T-helper 1 cell treated with Interleukin-12 subunit alpha and Interleukin-12 subunit beta and Interleukin-4 antibody, amounts not matched to agents 30 μg/mL and 1 μg/mL, for 36 hours (primary cell): ENCODE results near the gene NUP107.

ENCODE experiments used
- H3K27ac Mint-ChIP-seq: one replicate; pipeline ENCODE4 v1.8.0; 2021; ENCODE audit warnings: mild to moderate bottlenecking, mixed read lengths
- H3K27me3 Mint-ChIP-seq: one replicate; pipeline ENCODE4 v1.8.0; 2021; ENCODE audit warnings: low read depth, mixed read lengths
- H3K36me3 Mint-ChIP-seq: one replicate; pipeline ENCODE4 v1.8.0; 2021; ENCODE audit warnings: low read depth, mixed read lengths
- H3K4me1 Mint-ChIP-seq: one replicate; pipeline ENCODE4 v1.8.0; 2021; ENCODE audit warnings: low read depth, mixed read lengths
- H3K4me3 Mint-ChIP-seq: one replicate; pipeline ENCODE4 v1.8.0; 2021; ENCODE audit warnings: mild to moderate bottlenecking, moderate library complexity, mixed read lengths
- H3K9me3 Mint-ChIP-seq: one replicate; pipeline ENCODE4 v1.8.0; 2021; ENCODE audit warnings: mixed read lengths

The NUP107 gene

DNA sequence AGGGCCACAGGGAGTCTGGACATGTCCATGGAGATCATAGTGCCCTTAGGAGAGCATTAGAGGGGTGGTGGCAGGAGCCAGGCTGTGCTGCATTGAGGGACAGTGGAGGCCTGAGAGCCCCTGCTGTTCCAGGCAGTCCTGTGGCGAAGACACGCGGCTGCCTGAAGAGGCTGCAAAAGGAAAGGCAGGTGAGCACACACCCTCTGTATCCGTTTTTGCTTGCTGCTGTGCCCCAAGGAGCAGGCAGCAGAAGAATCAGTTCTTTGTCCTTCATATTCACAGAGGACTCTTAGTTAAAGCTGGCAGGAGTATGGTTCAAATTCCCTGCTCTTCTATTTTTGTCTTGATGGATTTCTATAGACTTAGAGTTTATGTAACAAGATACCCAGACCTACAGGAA, 63.7 kb downstream of the NUP107 start:
- Mint-ChIP-seq H3K4me1 (peaks cover 28% of the 10 kb centered on the region), H3K4me3 (no peak overlapping the region), H3K27me3 (no peaks in the 10 kb centered on the region), H3K27ac (no peak overlapping the region), H3K36me3 (peaks cover 36% of the 10 kb centered on the region), H3K9me3 (no peaks in the 10 kb centered on the region)

DNA sequence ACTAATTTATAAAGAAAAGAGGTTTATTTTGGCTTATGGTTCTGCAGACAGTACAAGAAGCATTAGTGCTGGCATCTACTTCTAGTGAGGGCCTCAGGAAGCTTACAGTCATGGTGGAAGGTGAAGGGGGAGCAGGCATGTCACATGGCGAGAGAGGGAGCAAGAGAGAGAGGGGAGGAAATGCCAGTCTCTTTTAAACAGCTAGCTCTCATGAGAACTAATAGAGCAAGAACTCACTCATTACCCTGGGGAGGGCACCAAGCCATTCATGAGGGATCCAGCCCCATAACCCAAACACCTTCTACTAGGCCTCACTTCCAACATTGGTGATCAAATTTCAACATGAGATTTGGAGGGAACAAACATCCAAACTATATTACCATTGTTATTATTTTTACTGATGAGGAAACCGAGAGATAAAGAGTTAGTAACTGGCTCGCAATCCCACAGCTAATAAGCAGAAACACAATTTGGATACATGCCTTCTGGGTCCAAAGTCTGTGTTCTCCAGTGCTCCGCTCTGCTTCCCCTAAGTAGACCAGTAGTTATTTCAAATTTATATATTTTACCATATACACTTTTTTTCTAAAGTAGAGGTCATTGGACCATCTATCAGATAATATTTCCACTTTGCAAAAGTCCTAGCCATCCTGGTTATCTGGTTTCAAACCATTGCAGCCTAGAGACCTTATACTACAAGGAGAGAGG, 68.9 kb downstream of the NUP107 start:
- Mint-ChIP-seq H3K4me1 (peaks cover 2% of the 10 kb centered on the region), H3K27ac (no peak overlapping the region), H3K36me3 (peaks cover 27% of the 10 kb centered on the region), H3K9me3 (no peaks in the 10 kb centered on the region), H3K4me3 (no peak overlapping the region), H3K27me3 (no peaks in the 10 kb centered on the region)

DNA sequence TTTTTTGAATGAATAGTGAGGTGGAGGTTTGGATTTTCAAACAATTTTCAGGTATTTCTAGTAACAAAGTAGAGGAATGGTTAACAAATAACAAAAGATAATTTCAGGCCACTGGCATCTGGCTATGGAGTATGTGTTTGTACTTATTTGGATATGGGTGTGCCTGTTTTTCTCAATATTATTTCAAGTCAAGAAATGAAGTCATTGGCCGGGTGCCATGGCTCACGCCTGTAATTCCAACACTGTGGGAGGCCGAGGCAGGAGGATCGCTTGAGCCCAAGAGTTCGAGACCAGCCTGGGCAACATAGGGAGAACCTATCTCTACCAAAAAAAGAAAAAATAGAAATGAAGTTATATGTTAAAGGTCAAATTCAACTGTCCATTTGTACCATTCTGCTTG, 73.1 kb downstream of the NUP107 start:
- Mint-ChIP-seq H3K9me3 (no peaks in the 10 kb centered on the region), H3K4me1 (peaks cover 3% of the 10 kb centered on the region), H3K27ac (no peak overlapping the region), H3K36me3 (peaks cover 26% of the 10 kb centered on the region), H3K4me3 (no peak overlapping the region), H3K27me3 (no peaks in the 10 kb centered on the region)

DNA sequence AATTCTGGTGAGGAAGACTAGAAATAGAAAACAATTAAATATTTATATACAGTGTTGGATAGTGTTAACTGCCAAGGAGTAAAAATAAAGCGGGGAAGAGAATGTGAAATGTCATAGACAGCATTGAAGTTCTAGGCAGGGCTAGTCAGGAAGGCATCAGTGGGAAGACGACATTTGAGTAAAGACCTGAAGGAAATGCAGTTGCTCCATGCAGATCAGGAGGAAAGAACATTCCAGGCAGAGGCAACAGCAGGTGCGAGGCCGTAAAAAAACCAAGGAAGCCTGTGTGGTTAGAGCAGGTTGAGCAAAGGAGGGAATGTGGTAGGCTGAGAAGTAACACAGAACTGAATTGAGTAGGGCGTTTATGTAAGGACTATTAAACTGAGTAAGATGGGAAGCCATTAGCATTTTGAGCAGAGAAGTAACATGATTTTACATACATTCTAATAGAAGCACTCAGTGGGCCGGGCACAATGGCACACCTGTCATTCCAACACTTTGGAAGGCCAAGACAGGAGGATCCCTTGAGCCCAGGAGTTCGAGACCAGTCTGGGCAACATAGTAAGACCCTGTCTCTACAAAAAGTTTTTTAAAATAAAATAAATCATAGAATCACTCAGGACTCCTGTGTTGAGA, 74.1 kb downstream of the NUP107 start:
- H3K4me3 Mint-ChIP-seq: no peak overlapping the region
- H3K36me3 Mint-ChIP-seq: peaks cover 19% of the 10 kb centered on the region
- peak overlapping the region; percentile 6 for H3K27ac Mint-ChIP-seq
- no peaks in the 10 kb centered on the region for H3K27me3 Mint-ChIP-seq
- peaks cover 3% of the 10 kb centered on the region for H3K4me1 Mint-ChIP-seq
- no peaks in the 10 kb centered on the region for H3K9me3 Mint-ChIP-seq

DNA sequence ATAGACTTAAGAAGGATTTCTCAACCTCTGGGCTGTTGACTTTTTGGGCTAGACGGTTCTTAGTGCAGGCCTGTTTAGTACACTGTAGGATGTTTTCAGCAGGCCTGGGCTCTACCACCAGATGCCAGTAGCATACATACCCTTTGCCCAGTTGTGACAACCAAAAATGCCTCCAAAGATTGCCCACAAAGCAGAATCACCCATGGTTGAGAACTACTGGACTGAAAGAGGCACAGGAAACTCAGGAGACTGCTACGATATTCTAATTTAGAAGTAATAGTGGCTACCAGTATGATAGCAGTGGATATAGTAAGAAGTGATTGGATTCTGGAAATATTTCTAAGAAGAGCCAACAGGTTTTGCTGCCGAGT, 74.6 kb downstream of the NUP107 start:
- Mint-ChIP-seq H3K4me3 (no peak overlapping the region), H3K27me3 (no peaks in the 10 kb centered on the region), H3K27ac (no peak overlapping the region), H3K4me1 (peaks cover 3% of the 10 kb centered on the region), H3K36me3 (peaks cover 19% of the 10 kb centered on the region), H3K9me3 (no peaks in the 10 kb centered on the region)

DNA sequence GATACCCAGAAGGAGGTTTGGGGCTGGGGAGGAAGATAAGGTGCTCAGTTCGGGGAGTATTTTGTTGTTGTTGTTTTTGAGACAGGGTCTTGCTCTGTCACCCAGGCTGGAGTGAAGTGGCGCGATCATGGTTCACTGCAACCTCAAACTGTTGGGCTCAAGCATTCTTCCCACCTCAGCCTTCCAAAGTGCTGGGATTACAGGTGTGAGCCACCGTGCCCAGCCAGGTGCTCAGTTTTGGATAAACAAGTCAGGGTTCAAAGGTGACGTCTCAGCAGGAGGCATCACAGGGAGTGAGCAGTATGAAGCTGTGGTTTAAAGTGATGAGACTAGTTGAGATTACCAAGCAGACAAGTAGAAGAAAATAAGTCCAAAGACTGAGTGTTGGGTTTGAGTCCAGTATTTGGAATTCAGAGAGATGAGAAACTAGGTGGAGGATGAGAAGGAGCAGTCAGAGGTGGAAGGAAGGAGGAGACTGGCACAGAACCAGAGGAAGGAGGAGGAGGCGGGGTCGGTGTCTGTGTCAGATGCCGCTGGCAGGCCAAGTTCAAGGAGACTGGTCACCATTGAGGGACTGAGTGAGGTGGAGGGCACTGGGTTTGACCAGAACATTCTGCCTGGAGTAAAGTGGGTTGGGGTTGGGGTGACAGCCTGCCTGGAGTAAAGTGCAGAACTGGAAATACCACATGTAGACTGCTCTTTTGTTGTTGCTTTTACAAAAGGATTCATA, 75.3 kb downstream of the NUP107 start:
- H3K27ac Mint-ChIP-seq: peak overlapping the region; percentile 10
- peaks cover 3% of the 10 kb centered on the region for H3K4me1 Mint-ChIP-seq
- no peaks in the 10 kb centered on the region for H3K27me3 Mint-ChIP-seq
- no peaks in the 10 kb centered on the region for H3K9me3 Mint-ChIP-seq
- H3K4me3 Mint-ChIP-seq: no peak overlapping the region
- peaks cover 22% of the 10 kb centered on the region for H3K36me3 Mint-ChIP-seq

DNA sequence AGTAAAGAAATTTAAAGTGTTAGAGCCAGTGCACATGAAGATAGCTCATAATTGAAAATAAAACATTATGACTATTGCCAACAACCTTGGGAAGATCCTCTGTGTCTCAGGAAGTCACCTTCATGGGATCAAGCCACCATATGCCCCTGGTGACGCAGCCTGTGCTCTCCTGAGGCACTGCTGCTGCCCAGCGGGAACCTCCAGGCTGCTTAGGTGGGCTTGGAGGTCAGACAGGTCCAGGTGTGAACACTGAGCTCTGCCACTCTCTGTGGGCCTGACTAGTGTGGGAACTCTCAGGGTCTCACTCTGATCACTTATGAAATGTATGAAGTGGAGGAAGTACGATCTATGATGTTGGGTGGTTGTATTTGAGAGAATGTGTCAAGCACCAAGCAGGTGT, 75.9 kb downstream of the NUP107 start:
- H3K27me3 Mint-ChIP-seq: no peaks in the 10 kb centered on the region
- H3K4me1 Mint-ChIP-seq: peaks cover 3% of the 10 kb centered on the region
- H3K4me3 Mint-ChIP-seq: no peak overlapping the region
- no peak overlapping the region for H3K27ac Mint-ChIP-seq
- no peaks in the 10 kb centered on the region for H3K9me3 Mint-ChIP-seq
- H3K36me3 Mint-ChIP-seq: peaks cover 22% of the 10 kb centered on the region

DNA sequence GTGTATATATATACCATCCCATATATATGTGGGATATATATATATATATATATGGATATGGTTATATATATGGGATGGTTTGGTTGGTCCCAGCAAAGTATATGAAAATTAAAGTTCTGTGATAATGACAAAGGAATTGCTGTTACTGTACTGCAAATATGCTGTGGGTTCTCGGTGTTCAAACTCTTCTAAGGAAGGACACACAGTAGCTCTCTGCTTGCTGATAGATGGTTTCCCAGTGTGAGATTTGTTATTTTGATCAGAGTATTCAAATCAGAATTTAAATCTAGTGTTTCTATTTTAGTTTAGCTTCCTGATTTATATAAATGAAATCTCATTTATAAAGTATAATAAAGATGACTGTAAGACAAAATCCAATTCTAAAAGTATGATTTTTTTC, 78.9 kb downstream of the NUP107 start:
- peaks cover 6% of the 10 kb centered on the region for H3K4me1 Mint-ChIP-seq
- H3K27me3 Mint-ChIP-seq: no peaks in the 10 kb centered on the region
- no peak overlapping the region for H3K27ac Mint-ChIP-seq
- H3K9me3 Mint-ChIP-seq: no peaks in the 10 kb centered on the region
- H3K4me3 Mint-ChIP-seq: no peak overlapping the region
- peaks cover 18% of the 10 kb centered on the region for H3K36me3 Mint-ChIP-seq

DNA sequence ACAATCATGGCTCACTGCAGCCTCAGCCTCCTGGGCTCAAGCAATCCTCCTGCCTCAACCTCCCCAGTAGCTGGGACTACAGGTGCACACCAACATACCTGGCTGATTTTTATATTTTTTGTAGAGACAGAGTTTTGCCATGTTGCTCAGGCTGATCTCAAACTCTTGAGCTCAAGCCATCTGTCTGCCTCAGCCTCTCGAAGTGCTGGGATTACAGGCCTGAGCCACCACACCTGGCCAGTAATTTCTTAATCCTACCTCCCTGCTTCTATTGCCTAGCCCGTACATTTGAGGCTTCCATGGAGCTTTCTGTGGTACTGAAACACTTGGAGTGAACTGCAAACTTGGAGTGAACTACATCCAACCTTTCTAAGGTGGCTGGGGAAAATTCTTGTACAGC, 79.9 kb downstream of the NUP107 start:
- no peaks in the 10 kb centered on the region for H3K27me3 Mint-ChIP-seq
- H3K36me3 Mint-ChIP-seq: peaks cover 15% of the 10 kb centered on the region
- no peak overlapping the region for H3K27ac Mint-ChIP-seq
- no peaks in the 10 kb centered on the region for H3K9me3 Mint-ChIP-seq
- peaks cover 5% of the 10 kb centered on the region for H3K4me1 Mint-ChIP-seq
- H3K4me3 Mint-ChIP-seq: no peak overlapping the region

DNA sequence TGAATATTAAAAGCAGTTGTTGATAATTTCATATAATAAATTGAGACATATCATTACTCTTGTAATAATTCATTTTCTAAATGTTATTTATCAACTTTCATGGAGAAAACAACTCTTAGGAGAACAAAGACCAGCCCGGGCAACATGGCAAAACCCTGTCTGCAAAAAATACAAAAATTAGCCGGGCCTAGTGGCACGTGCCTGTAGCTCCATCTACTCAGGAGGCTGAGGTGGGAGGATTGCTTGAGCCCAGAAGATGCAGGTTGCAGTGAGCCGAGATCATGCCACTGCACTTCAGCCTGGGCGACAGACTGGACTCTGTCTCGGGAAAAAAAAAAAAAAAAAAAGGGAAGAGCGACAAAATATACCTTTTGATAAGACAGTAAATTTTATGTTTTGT, 80.4 kb downstream of the NUP107 start:
- Mint-ChIP-seq H3K27ac (no peak overlapping the region), H3K4me1 (peaks cover 5% of the 10 kb centered on the region), H3K36me3 (peaks cover 12% of the 10 kb centered on the region), H3K4me3 (no peak overlapping the region), H3K27me3 (no peaks in the 10 kb centered on the region), H3K9me3 (no peaks in the 10 kb centered on the region)

DNA sequence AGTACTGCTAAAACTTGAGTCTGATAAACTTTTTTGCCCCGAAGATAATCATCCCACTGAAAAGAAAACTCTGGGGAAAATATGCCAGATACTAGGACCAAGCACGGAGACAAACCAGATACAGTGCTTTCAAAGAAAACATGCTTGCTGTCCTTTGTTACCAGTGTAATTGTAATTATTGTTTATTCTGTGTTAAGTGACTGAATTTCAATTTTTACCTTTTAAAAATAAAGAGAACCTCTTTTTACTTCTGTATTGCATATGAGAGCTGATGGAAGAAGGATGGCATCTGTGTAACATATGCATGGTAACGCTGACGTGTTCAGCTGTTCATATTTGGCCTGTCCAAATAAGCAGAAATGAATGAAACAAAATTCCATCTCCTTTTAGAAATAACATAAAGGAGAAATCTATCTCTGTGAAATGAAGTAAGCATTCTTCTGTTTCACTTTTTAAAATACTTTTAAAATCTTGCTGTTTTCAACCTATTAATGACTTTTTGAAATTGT, 81.7 kb downstream of the NUP107 start:
- Mint-ChIP-seq H3K4me3 (no peak overlapping the region), H3K4me1 (peaks cover 15% of the 10 kb centered on the region), H3K27ac (no peak overlapping the region), H3K9me3 (no peaks in the 10 kb centered on the region), H3K27me3 (no peaks in the 10 kb centered on the region), H3K36me3 (peaks cover 14% of the 10 kb centered on the region)

DNA sequence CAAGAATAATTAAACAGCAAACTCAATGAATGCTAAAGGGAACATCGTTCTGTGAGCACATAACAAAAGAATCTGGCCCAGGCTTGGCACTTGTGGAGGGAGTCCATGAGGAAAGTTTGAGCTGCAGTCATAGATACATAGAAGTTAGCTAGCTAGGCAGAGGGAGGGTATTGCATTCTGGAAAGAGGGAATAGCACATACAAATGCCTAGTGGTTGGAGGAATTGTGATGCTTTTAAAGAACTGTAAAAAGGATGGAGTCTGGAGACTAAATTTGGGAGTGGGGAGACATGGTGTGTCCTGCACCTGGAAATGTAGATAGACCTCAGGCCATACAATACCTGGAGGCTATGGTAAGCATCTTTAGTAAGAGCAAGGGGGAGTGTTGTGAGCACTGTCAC, 83.2 kb downstream of the NUP107 start:
- Mint-ChIP-seq H3K36me3 (peaks cover 6% of the 10 kb centered on the region), H3K27me3 (no peaks in the 10 kb centered on the region), H3K4me3 (no peak overlapping the region), H3K4me1 (peaks cover 15% of the 10 kb centered on the region), H3K27ac (peak overlapping the region; percentile 27), H3K9me3 (no peaks in the 10 kb centered on the region)

DNA sequence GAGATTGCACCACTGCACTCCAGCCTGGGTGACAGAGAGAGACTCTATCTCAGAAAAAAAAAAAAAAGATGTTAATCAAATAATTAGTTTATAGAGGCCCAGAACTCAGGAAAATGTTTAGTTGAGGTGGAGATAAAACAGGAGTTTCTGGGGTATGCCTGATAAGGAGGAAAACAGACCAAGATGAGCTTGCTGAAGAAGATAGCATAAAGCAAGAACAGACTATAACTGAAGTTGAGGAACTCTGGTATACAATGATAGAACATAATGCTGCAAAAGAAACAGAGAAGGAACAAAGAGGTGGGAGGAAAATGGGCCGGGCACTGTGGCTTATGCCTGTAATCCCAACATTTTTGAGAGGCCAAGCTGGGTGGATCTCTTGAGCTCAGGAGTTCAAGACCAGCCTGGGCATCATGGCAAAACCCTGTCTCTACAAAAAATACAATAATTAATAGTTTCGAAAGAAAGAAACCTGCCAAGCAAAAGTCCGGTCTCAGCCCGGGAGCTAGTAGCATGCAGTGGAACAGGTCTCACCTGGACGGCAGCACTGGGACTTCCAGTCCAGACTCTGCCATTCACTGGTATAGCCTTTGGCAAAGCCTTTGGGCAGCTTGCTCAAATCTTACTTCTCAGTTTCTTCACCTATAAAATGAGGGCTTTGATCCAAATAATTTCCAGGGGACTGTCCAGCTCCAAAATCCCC, 84.6 kb downstream of the NUP107 start:
- Mint-ChIP-seq H3K27me3 (no peaks in the 10 kb centered on the region), H3K36me3 (peaks cover 6% of the 10 kb centered on the region), H3K4me1 (peaks cover 15% of the 10 kb centered on the region), H3K4me3 (no peak overlapping the region), H3K27ac (no peak overlapping the region), H3K9me3 (no peaks in the 10 kb centered on the region)

DNA sequence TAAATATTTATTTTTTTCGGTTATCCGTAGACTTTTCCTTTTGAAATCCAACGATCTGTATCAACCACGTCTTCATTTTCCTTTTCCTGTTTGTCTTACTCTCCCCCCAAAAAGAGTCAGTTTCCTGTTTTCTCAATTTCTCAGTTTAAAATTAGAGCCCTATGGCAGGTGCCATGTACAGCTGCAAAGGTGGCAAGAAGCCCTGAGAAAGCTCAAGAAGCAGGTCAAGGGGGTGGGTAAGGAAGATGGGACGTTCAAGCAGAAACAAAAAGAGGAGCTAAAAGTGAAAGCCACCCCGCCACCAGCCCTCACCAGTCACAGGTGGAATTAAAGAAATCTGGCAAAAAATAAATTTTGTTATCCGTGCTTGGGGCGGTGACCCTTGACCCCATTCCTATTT, 85.9 kb downstream of the NUP107 start:
- H3K27ac Mint-ChIP-seq: peak overlapping the region; percentile 63

More for the DNA sequence above, 85.9 kb downstream of the NUP107 start:
- peaks cover 3% of the 10 kb centered on the region for H3K36me3 Mint-ChIP-seq
- no peaks in the 10 kb centered on the region for H3K9me3 Mint-ChIP-seq
- peaks cover 15% of the 10 kb centered on the region for H3K4me1 Mint-ChIP-seq
- H3K4me3 Mint-ChIP-seq: peak overlapping the region; percentile 49
- H3K27me3 Mint-ChIP-seq: no peaks in the 10 kb centered on the region
